Measurements from ENCODE around the gene LTB. TPM values are rescaled to one million over a fixed set of nuclear protein-coding genes. Genes with fewer than 3 reads are reported as not detected.
A peak's percentile ranks its signal among the peaks of the same experiment; 100 is the strongest.

LTB gene
- total and polyA plus RNA-seq, 2 of the 13 experiments (the other 11 are each of a cell fraction or from before 2014, with no cell fraction given), result 0.09 to 0.22 TPM

GRCh38 chr6:31585491-31585890 is 3.3 kb upstream of the LTB start (continued):
- TF ChIP-seq STAG1 (CRISPR knock-in tag; IDR thresholded peaks at IDR 0.05) (peak; percentile 23; the same call in 1 of the 2 replicates), ZSCAN21 (CRISPR knock-in tag; IDR thresholded peaks at IDR 0.05; ENCODE audit: borderline replicate concordance) (no peak), NFYC (CRISPR knock-in tag; IDR thresholded peaks at IDR 0.05) (no peak), THAP8 (CRISPR knock-in tag; IDR thresholded peaks at IDR 0.05; ENCODE audit: borderline replicate concordance) (no peak), NFIB (CRISPR knock-in tag; IDR thresholded peaks at IDR 0.05; ENCODE audit: borderline replicate concordance) (no peak), SNAI1 (CRISPR knock-in tag; IDR thresholded peaks at IDR 0.05; ENCODE audit: borderline replicate concordance) (no peak), TMF1 (CRISPR knock-in tag; IDR thresholded peaks at IDR 0.05; ENCODE audit: low read depth) (no peak), ZNF251 (CRISPR knock-in tag; IDR thresholded peaks at IDR 0.05) (no peak), RFX5 (IDR thresholded peaks at IDR 0.05; ENCODE audit: low read depth, low read length) (no peak), TEAD3 (CRISPR knock-in tag; optimal IDR thresholded peaks at IDR 0.05; ENCODE audit: borderline replicate concordance) (no peak), MXD1 (CRISPR knock-in tag; IDR thresholded peaks at IDR 0.05) (no peak), TRIM22 (IDR thresholded peaks at IDR 0.05) (no peak), CHD4 (IDR thresholded peaks at IDR 0.05; ENCODE audit: borderline replicate concordance, low read length) (no peak), ZKSCAN5 (CRISPR knock-in tag; IDR thresholded peaks at IDR 0.05) (no peak), TBX3 (IDR thresholded peaks at IDR 0.05; ENCODE audit: borderline replicate concordance) (peak; percentile 28; the same call in 1 of the 2 replicates), NFKBIZ (CRISPR knock-in tag; IDR thresholded peaks at IDR 0.05) (no peak), ZNF562 (CRISPR knock-in tag; IDR thresholded peaks at IDR 0.05; ENCODE audit: borderline replicate concordance) (no peak), ZNF335 (CRISPR knock-in tag; IDR thresholded peaks at IDR 0.05) (no peak), IKZF4 (CRISPR knock-in tag; IDR thresholded peaks at IDR 0.05; ENCODE audit: borderline replicate concordance, low read depth, not compliant biosample characterization) (no peak), ZNF75D (CRISPR knock-in tag; IDR thresholded peaks at IDR 0.05; ENCODE audit: borderline replicate concordance) (0 out of 2 replicates have a peak, but pooled peaks have one; percentile 39), ZNF646 (CRISPR knock-in tag; IDR thresholded peaks at IDR 0.05) (no peak), ZFP37 (CRISPR knock-in tag; IDR thresholded peaks at IDR 0.05; ENCODE audit: borderline replicate concordance) (no peak), SAP130 (CRISPR knock-in tag; IDR thresholded peaks at IDR 0.05; ENCODE audit: low read depth) (no peak), KAT2B (IDR thresholded peaks at IDR 0.05; ENCODE audit: borderline replicate concordance, low read depth, low read length) (no peak), CEBPG (CRISPR knock-in tag; IDR thresholded peaks at IDR 0.05) (no peak)
